Keratinocyte (primary cell): Measurements from ENCODE around the gene CDKN2AIPNL. TPM values are rescaled to one million over a fixed set of nuclear protein-coding genes. Genes with fewer than 3 reads are reported as not detected.

ENCODE experiments used
- polyA plus RNA-seq, 5 experiments: library from polyadenylated mRNA; depleted of rRNA in 3 of 5; stranded (reverse) in 3 of 5; stranded (forward) in 1 of 5; unstranded in 1 of 5; fragments of >200 nt; gene quantifications; 1 replicate in 1 of 5; 2 replicates in 3 of 5; 3 replicates in 1 of 5; pipeline versions ENCODE4 v1.2.1 to v1.2.3, GENCODE V29; 2011 to 2012; ENCODE audit warnings: missing spikeins in 2 of 5, low read depth in 1 of 5, low replicate concordance in 1 of 5

The CDKN2AIPNL gene
- polyA plus RNA-seq, 1 donor (not counting 4 experiments of a cell fraction or from before 2014, with no cell fraction given), result 28.4 TPM

Other genes starting within 250 kb of the CDKN2AIPNL start
- gene SKP1, start 234.9 kb downstream of the CDKN2AIPNL start, polyA plus RNA-seq, result 318 to 558 TPM (median 444 TPM) in 3 replicates
- 126 to 255 TPM (median 161 TPM) in 3 replicates for gene PPP2CA, start 185.8 kb downstream of the CDKN2AIPNL start, polyA plus RNA-seq
- gene CDKL3, start 44.7 kb downstream of the CDKN2AIPNL start, polyA plus RNA-seq, result 0.45 to 1.7 TPM (median 1.6 TPM) in 3 replicates
- gene UBE2B, start 40.3 kb downstream of the CDKN2AIPNL start, polyA plus RNA-seq, result 31.7 to 73.5 TPM (median 39.3 TPM) in 3 replicates
- 8.4 to 15.5 TPM (median 11.1 TPM) in 3 replicates for gene JADE2, start 113.8 kb upstream of the CDKN2AIPNL start, polyA plus RNA-seq
- gene SAR1B, start 220.9 kb upstream of the CDKN2AIPNL start, polyA plus RNA-seq, result 36.1 to 56.1 TPM (median 39.2 TPM) in 3 replicates
- gene SEC24A, start 236.9 kb upstream of the CDKN2AIPNL start, polyA plus RNA-seq, result 14.2 to 19.2 TPM (median 18.3 TPM) in 3 replicates